Neural cell (in vitro differentiated cells): Measurements from ENCODE around the gene GADD45A. TPM values are rescaled to one million over a fixed set of nuclear protein-coding genes. Genes with fewer than 3 reads are reported as not detected.

ENCODE experiments used
- polyA plus RNA-seq: library from polyadenylated mRNA; depleted of rRNA; stranded (reverse); fragments of >200 nt; gene quantifications from 2 replicates; pipeline ENCODE4 v1.2.3, GENCODE V29; 2014
- small RNA-seq, 3 experiments: library from RNA; depleted of rRNA; stranded (forward); fragments of <200 nt; gene quantifications; one replicate each; pipeline ENCODE3, GENCODE V24; 2012

The GADD45A gene
- polyA plus RNA-seq, 1 donor from 2014 or later = 13.7 TPM

Small RNAs within 50 kb of the gene (small RNA-seq; reads per million reads assigned to genes)
- 0 reads per million in 3 experiments for gene RN7SL392P

Other genes with a start within 250 kb of the GADD45A start
- 0.35 and 0.56 TPM in 2 replicates for gene GNG12, start 148.3 kb downstream of the GADD45A start, polyA plus RNA-seq